Hypothalamus (tissue), 51 donors: ENCODE results near the gene MAGI2.
A peak's percentile ranks its signal among the peaks of the same experiment; 100 is the strongest.
"Not testable (repeated sequence)": the region's sequence is repeated elsewhere in the genome, so short reads cannot be mapped to it uniquely, and the experiment has no call there.

Experiments used
- DNase-seq, 51 donors: peaks; one replicate each; lab custom pipeline; 2025; lab: John Stamatoyannopoulos, UW

MAGI2 gene

DNA sequence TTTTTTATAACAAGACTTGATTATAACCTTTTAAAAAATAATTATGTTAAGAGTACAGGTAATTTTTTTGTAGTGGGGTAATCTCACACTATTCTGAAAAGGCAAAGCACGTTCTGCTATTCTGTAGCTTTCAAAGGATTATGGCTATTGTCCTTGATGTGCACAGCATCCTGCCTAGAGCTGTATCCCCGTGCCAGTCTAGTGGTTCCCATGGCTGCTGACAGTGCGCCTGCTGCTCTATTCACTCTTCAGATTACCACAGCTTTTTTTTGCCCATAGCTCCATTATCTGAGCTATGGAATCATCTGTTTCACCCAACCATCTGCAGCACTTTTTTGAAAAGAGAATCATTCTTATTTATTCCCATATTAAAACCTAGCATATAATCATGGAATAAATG, 931.5 kb downstream of the MAGI2 start:
- no peak for DNase-seq

DNA sequence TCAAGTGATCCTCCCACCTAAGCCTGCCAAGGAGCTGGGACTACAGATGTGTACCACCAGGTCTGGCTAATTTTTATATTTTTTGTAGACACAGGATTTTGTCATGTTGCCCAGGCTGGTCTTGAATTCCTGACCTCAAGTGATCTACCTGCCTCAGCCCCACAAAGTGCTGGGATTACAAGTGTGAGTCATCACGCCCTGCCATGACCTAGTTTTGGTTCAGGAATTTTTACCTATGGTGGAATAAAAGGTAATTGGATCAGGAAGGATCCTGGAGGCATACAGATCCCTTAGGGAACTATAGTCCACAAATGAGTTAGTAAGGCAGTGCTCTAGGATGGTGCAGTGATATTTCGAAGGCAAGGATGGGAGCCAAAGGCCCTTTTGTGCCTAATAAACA, 937.0 kb downstream of the MAGI2 start:
- no peak for DNase-seq

DNA sequence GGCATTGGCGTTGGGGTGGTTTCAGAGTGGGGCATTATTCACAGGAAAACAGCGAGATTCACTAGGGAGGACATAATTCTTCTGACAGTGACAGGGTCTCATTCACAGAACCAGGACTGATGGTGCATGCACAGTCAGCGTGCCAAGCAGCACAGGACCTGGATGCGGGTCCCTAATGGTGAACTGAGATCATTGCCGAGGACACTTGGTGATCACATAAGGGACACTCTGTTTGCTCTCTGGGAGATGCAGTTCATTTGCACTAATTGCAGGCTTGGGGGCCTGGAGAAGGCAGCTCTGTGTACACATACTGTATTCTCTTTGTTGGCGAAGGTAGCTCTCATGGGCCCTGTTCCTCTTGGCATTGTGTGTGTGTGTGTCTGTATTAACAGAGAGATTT, 938.8 kb downstream of the MAGI2 start:
- DNase-seq = peak in 8 of 51 donors; percentile 9 to 41 (median 12)

DNA sequence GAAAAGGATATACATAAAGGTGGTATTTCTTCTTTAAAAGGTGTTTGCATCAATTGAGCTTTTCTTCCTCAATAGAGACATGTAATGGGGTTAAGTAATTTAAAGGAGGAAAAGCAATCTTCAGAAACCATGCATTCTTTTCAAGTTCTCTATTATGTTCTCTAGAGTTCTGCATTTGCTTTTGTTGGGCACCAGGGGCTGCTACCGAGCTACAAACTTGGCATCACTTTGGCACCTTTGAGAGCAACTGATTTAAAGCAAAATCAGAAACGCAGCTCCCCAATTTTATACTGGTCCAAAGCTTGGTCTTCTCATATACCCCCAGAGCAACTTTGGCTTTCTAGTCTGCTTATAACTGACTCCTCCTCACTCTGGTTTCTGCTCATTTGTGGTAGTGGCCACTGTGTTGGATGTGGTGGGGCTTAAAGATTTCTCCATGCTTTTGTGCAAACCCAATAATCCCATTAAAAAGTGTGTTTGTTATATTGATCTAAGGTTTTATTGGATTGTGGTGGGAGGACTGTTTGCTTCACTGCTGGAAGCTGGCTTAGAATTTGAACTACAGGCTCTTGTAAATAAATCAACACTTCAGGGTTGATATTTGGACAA, 942.8 kb downstream of the MAGI2 start:
- DNase-seq = peak in 21 of 51 donors; percentile 7 to 61 (median 29)

DNA sequence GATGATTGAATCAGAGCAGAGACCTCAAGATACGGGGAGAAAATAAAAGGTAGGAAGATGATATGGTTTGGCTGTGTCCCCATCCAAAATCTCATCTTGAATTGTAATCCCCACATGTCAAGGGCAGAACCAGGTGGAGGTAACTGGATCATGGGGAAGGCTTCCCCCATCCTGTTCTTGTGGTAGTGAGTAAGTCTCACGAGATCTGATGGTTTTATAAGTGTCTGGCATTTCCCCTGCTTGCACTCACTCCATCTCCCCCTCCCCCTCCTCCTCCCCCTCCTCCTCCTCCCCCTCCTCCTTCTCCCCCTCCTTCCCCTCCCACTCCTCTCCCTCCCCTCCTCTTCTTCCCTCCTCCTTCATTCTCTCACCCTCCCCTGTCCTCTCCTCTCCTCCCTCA, 950.2 kb downstream of the MAGI2 start:
- DNase-seq = not testable (repeated sequence)

DNA sequence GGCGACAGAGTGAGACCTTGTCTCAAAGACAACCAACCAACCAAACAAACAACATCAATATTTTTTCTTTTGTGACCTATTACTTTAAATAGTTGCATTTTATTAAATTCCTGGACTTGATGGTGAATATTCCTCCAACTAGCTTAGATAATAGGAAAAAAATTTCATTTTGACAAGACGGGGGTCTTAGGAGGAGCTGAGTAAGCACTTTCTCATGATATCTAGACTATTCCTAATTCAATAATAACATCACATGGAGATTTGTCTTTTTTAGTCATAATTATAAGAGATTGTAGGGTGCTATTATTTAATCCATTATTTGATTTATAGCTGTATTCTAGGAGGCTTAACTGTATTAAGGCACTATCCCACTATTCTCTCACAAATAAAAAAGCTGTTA, 952.4 kb downstream of the MAGI2 start:
- no peak for DNase-seq

DNA sequence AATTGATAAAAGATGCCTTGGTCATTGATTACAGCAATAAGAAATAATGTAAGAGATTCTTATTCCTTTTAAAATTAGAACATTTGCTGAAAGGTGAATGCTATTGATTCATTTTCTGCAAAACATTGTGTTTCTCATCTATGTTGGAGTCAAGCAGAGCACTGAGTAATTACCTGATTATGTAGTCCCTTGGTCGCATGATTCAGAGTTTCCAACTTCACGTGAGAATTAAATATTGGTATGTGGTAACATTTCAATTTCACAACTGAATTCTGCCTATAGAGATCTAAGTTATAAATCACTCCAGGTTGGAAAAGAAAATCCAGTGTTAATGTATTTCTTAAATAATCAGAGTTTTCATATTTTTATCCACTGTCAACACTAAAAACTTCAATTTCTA, 953.5 kb downstream of the MAGI2 start:
- DNase-seq = no peak

DNA sequence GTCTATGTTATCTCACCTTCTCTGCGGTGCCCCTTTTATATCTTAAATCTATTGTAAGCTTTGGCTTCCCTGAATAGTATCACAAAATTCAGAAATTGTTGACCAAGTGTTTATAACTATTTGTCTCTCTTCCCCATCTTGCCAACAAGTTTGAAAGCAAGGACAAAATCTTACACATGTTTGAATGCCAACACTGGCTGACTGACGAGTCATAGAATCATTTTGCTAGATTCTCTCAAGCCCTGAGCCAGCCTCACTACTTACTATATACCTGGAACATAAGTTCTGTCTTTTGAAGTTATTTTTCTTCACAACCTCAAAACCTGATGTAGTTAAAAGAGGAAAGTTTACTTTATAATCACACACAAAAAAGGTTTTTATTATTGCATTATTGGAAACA, 954.2 kb downstream of the MAGI2 start:
- DNase-seq = no peak

DNA sequence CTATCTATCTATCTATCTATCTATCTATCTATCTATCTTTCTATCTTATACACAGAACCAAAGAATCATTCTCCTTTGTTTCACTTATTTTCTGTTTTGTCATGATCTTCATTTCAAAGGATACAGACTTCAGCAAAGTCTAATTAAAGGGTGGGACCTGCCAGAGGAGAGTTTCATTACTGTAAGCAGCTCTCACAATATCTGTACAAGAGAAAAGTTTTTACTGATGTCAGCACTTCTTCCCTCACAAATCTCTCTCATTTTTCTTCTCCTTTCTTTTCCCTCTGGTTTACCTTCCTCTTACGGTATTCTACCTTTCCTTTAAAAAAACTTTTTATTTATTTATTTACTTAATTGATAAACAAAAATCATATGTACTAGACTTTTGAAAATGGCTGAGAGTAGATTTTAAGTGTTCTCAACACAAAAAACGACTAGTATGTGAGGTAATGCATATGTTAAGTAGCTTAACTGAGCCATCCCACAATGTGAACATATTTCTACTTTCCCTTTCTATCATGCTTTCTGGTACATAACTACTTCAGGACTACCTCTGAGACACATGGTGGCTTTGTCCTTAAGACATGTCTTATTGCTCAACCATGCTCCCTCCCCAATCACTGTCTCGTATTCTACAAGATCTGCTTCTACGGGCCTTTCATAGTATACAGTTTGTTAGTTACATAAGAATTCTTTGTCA, 955.6 kb downstream of the MAGI2 start:
- no peak for DNase-seq

DNA sequence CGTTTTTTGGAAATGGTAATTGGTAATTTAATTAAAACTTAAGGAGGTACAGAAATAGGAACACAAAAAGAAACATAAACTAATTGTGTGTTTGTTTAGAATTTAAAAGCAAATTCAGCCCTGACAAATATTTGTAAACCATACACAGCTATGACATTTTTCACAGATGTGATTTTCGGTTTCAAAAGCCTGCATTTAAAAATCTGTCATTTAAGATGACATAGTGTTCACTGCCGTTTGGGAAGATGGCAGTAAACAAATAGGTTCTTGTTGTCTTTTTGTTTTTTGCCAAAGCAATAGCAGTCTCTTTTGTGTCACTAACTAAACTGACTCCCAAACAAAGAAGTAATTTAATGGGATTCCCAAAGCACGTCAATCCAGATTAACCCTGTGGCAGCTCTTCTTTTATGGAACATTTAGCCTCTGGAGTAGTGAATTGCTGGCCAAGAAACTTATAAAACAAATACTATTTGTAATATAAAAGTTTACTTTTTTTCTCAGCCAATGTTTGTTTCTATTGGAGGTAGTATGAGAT, 957.3 kb downstream of the MAGI2 start:
- DNase-seq = peak in 2 of 51 donors; percentile 17 to 57

DNA sequence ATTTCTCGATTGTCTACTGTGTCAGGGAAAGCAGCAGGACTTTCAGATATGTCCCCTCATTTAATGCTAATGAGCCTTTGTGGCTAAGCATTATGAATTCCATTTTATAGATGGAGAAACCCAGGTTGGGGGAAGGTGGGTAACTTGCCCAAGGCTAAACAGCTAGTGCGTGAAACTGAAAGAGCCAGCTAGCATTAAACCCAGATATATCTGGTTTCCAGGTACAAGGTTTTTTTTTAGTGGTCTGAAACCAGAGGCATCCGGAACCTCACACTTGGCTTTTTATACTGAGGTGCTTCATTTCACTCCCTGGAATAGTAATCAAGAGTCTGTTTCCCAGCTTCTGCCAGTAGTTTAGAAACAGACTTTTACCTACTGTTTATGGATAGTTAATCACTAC, 960.1 kb downstream of the MAGI2 start:
- DNase-seq = peak in 1 of 51 donors; percentile 31

DNA sequence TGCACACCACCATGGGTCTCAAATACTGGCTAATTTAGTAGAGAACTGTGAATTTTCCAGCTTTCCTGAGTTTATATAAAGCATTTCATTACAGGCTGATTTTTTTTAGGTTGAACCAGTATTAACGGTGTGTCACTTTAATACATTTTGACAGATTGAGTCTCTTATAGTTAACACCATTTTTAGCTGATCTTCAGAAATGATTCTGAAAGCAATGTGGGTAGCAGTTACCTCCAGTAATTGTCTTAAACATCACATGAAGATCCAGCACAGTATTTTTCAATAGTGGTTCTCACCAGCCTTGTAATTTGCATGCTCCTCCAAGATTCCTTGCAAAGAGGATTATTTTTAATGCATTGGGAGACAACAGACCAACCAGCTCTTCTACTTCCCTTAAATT, 961.3 kb downstream of the MAGI2 start:
- DNase-seq = no peak

DNA sequence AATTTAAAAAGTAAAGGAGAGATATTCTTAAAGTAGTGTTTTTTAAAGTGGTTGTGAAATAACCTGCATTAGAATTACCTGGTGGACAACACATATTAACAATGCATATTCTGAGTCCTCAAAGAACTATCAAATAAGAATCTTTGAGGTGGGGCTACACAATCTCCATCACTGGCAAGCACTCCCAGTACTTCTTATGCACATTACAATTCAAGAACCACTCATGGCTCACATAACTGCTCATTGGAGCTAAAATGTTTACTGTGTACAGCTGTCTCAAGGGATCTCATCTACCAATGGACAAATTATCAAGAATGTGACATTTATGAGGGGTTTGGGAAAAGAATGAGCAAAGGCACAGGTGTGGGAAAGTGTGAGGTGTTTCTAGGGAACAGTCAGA, 962.9 kb downstream of the MAGI2 start:
- DNase-seq = peak in 1 of 51 donors; percentile 21

DNA sequence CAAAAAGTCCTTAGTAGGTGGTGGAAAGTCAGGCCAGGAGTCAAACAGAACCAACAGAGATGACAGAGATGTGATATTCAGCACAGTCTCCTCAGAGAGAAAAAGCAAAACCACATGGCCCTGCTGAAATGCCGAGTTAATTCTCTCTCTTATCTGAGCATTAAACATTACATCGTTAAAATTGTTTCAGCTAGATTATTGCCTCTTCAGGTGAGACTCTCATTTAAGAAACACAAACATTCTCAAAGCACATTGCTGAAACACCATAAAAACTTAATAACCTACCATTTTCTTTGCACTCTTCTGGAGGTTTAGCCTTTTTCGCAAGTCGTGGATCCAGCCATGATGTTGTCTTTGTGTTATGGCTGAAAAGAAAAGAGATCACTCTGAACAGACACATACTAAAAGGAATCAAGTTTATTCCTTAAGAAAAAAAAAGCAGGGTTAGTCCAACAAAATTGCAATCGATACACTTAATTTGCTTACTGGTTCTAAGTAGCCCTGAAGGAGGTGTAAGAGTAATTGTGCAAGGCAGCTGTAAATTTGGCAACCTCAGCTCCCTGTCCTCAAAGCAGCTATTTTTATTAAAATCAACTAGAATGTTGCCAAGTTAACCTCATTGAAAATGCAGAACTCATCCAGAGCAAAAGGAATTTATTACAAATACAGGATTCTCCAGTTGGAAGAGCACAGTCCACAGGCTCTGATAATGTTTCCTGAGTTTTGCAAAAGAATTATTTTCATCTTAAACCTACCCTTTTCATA, 963.8 kb downstream of the MAGI2 start:
- peak in 2 of 51 donors; percentile 36 to 86 for DNase-seq

DNA sequence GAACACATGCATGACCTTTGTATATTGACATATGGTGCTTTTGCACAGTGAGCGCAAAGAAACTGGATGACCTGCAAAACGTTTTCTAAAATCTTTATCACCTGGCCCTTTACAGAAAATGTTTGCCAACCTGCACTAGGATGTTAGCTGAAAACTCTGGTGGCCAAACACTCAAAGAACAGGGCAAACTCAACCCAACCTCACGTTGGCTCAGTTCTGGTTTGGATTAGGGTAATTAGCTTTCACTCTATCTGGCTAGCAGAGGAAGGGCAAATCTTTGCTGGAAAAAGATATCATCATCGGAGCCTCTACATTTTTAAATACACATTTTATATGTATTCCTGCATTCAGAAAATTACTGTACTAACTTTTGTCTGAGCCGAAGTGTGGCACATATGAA, 966.0 kb downstream of the MAGI2 start:
- no peak for DNase-seq

DNA sequence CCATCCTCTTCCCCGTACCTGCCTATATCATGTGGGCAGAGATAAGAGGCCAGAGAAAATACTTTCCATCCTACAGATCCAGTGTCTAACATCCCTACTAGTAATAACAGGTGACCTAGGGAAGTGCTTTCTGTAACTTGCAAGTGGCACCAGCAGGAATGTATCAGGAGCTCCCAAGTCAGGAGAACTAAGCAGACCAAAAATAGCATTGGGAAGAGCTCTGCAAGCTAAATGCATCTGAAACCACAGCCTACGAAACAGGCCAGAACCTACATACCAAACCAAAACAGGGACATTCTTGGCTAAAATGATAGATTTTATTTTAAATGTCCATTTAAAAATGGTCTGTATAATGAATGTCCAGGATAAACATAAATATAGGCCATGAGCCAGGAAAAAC, 974.1 kb downstream of the MAGI2 start:
- DNase-seq = no peak

DNA sequence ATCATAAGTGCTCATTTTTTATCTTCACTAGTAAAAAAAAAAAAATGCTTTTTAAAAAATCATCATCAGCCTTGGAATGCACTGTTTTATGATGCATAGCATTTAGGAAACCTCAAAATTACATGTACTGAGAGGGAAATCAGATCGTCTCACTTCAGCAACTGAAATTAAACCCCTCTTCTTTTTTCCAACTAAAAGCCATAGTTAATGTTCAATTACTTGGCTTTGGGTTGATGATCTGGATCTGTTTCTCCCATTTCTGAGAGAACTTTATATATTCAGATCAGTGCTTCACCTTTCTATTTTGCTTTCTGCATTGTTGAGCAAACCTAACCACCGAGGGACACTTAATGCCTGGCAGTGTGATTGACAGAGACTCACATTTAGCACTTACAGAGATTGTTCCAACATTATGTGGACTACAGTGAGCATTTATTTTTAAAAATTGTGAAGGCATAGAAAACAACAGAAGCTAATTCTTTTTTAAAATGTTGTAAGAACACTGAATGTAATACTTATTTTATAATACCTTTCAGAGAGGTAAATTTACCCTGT, 976.5 kb downstream of the MAGI2 start:
- DNase-seq = no peak

DNA sequence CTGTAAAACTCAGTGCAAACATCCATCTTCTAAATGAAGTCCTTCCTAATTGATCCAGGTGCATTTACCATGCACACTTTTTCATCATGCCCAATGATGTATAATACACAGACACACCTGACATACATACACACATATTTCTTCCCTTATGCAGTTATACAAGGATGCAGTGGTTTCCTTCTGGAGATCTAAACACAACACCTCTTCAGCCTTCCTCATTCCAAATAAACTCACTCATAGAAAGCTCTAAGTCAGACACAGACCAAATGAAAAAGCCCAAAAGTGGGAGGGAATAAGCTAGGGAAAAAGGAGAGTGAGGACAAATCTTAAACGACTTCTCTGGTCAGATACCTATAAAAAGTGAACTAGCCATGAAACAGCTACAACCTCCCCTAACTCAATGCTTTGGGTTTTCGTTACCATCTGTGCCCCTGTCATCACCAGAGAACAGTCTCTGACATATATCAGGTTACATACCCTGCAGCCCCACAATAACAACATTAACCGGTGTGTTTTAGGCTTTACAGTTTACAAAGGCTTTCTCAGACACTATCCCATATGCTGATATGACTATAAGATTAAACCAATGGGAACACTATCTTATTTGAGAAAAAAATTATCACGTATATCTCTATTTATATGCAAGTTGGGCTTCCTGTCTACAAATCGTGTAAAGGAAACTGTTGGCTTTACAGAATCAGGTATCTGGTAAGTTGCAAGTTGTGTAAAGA, 979.7 kb downstream of the MAGI2 start:
- no peak for DNase-seq

DNA sequence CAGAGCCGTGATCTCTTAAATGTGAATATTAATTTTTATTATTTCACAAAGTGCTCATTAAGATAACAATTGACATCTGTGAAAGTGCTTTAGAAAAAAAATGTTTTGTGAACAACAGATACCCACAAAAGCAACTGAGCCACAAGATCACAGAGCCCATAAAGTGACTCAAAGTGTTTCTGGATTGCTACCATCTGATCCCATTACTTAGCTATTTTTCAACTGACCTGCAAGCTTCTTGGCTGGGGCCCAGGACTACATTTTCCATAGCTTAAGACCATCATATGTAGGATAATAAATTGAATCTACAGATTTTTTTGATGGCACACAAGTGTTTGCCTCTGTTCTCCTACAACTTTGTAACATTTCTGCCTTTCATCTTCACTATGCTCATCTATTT, 980.4 kb downstream of the MAGI2 start:
- DNase-seq = no peak

DNA sequence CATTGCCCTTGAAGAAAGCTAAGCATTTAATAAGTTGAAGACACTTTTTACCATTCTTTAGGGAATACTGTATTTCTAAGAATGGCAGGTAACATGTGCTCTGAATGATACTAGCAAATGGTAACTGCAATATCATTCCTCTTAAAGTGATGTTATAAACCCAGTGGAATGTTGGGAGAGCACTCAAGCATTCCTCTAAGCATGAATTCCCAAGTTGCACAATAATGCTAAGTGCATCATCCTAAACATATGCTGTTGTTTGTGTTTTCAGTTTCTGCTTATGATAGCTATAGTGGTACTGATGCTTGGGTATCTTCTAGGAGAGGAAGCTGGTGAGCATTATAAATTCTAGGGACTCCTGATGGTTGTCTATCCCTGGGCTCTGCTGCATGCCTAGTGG, 980.9 kb downstream of the MAGI2 start:
- DNase-seq = no peak

DNA sequence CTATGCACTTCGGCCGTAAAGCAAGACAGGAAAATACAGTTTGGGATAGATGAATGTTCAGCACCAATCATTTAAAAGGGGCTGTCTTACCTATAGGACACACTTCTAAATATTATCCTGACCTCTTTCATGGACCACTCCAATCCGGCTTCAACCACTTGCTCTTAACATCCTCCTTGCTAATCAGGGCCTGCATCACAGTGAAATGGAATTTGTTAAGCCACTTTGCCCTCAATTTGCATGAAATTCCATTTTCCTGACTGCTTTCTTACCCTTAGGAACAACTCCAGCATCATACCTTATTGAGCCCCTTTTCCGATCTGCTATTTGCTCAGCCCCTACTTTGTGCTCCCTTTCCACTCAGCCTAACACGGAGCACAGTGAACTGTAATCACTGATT, 987.6 kb downstream of the MAGI2 start:
- DNase-seq = no peak
